Natural killer cell (primary cell): ENCODE data around the gene DISC1. TPM values are rescaled to one million over a fixed set of nuclear protein-coding genes. Genes with fewer than 3 reads are reported as not detected.
"Not testable (repeated sequence)": the region's sequence is repeated elsewhere in the genome, so short reads cannot be mapped to it uniquely, and the experiment has no call there.

Source experiments
- ATAC-seq, 3 donors: fragments of 150-1000 bp in 2 of 3; fragments of 200-7000 bp in 1 of 3; cut with Tn5 transposase; 1 replicate in 1 of 3; 2 replicates in 2 of 3; pipeline ENCODE4 v1.10.0; 2021; ENCODE audit warnings: mild to moderate bottlenecking in 2 of 3, moderate library complexity in 2 of 3
- DNase-seq, 2 donors: peaks; one replicate each; pipeline versions ENCODE4 v3.0.0 to v3.0.0-alpha.2; 2013 to 2021; ENCODE audit warnings: mixed read lengths in 1 of 2
- H3K27ac ChIP-seq: one replicate; pipeline ENCODE4 v1.5.1; 2013; ENCODE audit warnings: mild to moderate bottlenecking, low read length
- H3K27me3 ChIP-seq: one replicate; pipeline ENCODE4 v1.6.1; 2013; ENCODE audit warnings: low read length; ENCODE audit not compliant: control insufficient read depth, insufficient read depth
- H3K36me3 ChIP-seq: one replicate; pipeline ENCODE4 v1.6.1; 2013; ENCODE audit warnings: low read length; ENCODE audit not compliant: control insufficient read depth, insufficient read depth
- H3K4me1 ChIP-seq: one replicate; pipeline ENCODE4 v1.6.1; 2013; ENCODE audit warnings: low read length; ENCODE audit not compliant: control insufficient read depth, insufficient read depth
- H3K4me3 ChIP-seq: one replicate; pipeline ENCODE4 v1.5.1; 2013; ENCODE audit warnings: low read length
- H3K9me3 ChIP-seq: one replicate; pipeline ENCODE4 v1.6.1; 2013; ENCODE audit warnings: low read length; ENCODE audit not compliant: control insufficient read depth, insufficient read depth
- H3K27ac Mint-ChIP-seq, 2 donors: one replicate each; pipeline ENCODE4 v1.8.0; 2022; ENCODE audit warnings: mild to moderate bottlenecking in 2 of 2, mixed read lengths in 2 of 2, moderate library complexity in 1 of 2
- H3K27me3 Mint-ChIP-seq, 2 donors: one replicate each; pipeline ENCODE4 v1.8.0; 2022; ENCODE audit warnings: low read depth in 2 of 2, mixed read lengths in 2 of 2
- H3K36me3 Mint-ChIP-seq: one replicate; pipeline ENCODE4 v1.8.0; 2022; ENCODE audit warnings: mixed read lengths
- H3K4me1 Mint-ChIP-seq, 2 donors: one replicate each; pipeline ENCODE4 v1.8.0; 2022; ENCODE audit warnings: mixed read lengths in 2 of 2
- H3K4me3 Mint-ChIP-seq: one replicate; pipeline ENCODE4 v1.8.0; 2022; ENCODE audit warnings: mild to moderate bottlenecking, moderate library complexity, mixed read lengths
- H3K9me3 Mint-ChIP-seq, 2 donors: one replicate each; pipeline ENCODE4 v1.8.0; 2022; ENCODE audit warnings: mixed read lengths in 2 of 2
- WGBS: methylation state at CpG from one replicate; pipeline ENCODE4 v1.1.7; 2013; ENCODE audit warnings: missing lambda C conversion rate; ENCODE audit not compliant: insufficient coverage; 5-methylcytosine and 5-hydroxymethylcytosine counted together
- intact Hi-C: fragments of 100-400 bp; cut with micrococcal nuclease; formaldehyde crosslinking; loops from one replicate; pipeline ENCODE4 v1.14.2; 2022
- total RNA-seq, 4 donors: library from RNA; stranded (reverse); fragments of 120-200 nt in 1 of 4; gene quantifications; one replicate each; pipeline versions ENCODE4 v1.2.3 to v1.2.4, GENCODE V29; 2013 to 2022
- TF ChIP-seq, protein P1 (sequence below): fragments of 200-600 bp; IDR thresholded peaks from one replicate; pipeline ENCODE4 v1.8.0; 2022; ENCODE audit warnings: antibody characterized with exemption

The DISC1 gene
- total RNA-seq, 3 donors from 2014 or later (not counting 1 experiment from before 2014, with no cell fraction given) = 5.9 to 10.7 (median 9.7) TPM

DNA sequence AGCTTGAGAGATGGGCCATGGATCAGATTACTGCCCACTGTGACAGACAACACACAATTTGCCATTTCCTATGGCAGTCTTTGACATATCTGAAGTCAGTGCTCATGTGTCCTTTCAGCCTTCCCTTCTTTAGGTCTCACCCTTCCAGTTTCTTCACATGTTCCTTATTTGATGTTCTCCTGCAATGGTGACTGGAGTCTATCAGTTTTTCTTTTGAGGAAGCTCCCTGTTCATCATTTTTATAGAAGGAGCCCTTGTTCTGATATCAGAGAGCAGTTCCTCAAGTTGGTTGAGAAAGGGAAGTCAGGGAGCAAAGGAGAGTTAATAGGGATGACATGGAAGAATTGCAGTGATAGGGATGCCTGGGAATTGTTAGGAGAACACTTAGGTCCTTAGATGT lies 42.2 kb downstream of the DISC1 start:
- Mint-ChIP-seq H3K27me3 (peaks cover 38 to 64% of the 10 kb centered on the region in 2 donors), H3K4me3 (no peak overlapping the region), H3K4me1 (peaks cover 40 to 41% of the 10 kb centered on the region in 2 donors), H3K27ac (no peak overlapping the region), H3K9me3 (peaks cover 0 to 11% of the 10 kb centered on the region in 2 donors), H3K36me3 (peaks cover 31% of the 10 kb centered on the region)
- TF ChIP-seq, protein P1, sequence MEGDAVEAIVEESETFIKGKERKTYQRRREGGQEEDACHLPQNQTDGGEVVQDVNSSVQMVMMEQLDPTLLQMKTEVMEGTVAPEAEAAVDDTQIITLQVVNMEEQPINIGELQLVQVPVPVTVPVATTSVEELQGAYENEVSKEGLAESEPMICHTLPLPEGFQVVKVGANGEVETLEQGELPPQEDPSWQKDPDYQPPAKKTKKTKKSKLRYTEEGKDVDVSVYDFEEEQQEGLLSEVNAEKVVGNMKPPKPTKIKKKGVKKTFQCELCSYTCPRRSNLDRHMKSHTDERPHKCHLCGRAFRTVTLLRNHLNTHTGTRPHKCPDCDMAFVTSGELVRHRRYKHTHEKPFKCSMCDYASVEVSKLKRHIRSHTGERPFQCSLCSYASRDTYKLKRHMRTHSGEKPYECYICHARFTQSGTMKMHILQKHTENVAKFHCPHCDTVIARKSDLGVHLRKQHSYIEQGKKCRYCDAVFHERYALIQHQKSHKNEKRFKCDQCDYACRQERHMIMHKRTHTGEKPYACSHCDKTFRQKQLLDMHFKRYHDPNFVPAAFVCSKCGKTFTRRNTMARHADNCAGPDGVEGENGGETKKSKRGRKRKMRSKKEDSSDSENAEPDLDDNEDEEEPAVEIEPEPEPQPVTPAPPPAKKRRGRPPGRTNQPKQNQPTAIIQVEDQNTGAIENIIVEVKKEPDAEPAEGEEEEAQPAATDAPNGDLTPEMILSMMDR = no peak
- Histone ChIP-seq H3K36me3 (no peaks in the 10 kb centered on the region), H3K4me3 (no peak overlapping the region), H3K9me3 (peaks cover 4% of the 10 kb centered on the region), H3K4me1 (peaks cover 21% of the 10 kb centered on the region), H3K27ac (no peak overlapping the region), H3K27me3 (peaks cover 3% of the 10 kb centered on the region)
- ATAC-seq (no peak), DNase-seq (no peak)
- intact Hi-C loops = no loop called here

DNA sequence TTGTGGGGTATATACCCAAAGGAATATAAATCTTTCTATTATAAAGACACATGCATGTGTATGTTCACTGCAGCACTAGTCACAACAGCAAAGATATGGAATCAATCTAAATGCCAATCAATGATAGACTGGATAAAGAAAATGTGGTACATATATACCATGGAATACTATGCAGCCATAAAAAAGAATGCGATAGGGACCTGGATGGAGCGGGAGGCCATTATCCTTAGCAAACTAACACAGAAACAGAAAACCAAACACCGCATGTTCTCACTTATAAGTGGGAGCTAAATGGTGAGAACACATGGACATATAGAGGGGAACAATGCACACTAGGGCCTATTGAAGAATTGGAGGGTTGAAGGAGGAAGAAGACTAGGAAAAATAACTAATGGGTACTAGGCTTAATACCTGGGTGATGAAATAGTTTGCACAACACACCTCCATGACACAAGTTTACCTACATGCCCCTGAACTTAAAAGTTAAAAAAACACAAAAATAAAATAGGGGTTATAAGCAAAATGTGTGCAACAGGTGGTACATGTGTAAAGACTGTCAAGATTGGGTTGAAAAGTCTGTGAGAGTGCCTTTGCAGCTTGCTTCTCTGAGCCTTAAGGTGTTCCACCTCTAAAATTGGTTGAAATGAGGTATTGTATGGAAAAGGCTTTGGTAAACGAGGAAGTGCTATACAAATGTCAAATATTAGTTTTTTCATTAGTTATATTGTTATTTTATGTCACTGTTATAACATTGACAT lies 43.5 kb downstream of the DISC1 start:
- DNase-seq, H3K9me3 ChIP-seq, H3K27me3 ChIP-seq, H3K27ac Mint-ChIP-seq, H3K27ac ChIP-seq, H3K4me3 Mint-ChIP-seq, ATAC-seq, H3K36me3 ChIP-seq, H3K4me3 ChIP-seq, intact Hi-C loops: not testable (repeated sequence)
- peaks cover 23% of the 10 kb centered on the region for H3K4me1 ChIP-seq
- H3K27me3 Mint-ChIP-seq = peaks cover 32 to 64% of the 10 kb centered on the region in 2 donors
- H3K4me1 Mint-ChIP-seq = peaks cover 40 to 41% of the 10 kb centered on the region in 2 donors
- H3K9me3 Mint-ChIP-seq = peaks cover 0 to 11% of the 10 kb centered on the region in 2 donors
- H3K36me3 Mint-ChIP-seq = peaks cover 27% of the 10 kb centered on the region
- WGBS = no CpG with 5 or more reads among the region's 4 CpGs

- Mint-ChIP-seq H3K27me3 (peaks cover 33 to 60% of the 10 kb centered on the region in 2 donors), H3K9me3 (peaks cover 0 to 11% of the 10 kb centered on the region in 2 donors), H3K36me3 (peaks cover 27% of the 10 kb centered on the region), H3K4me3 (no peak overlapping the region), H3K4me1 (peaks cover 39 to 45% of the 10 kb centered on the region in 2 donors), H3K27ac (no peak overlapping the region)
- Histone ChIP-seq H3K36me3 (no peaks in the 10 kb centered on the region), H3K4me3 (no peak overlapping the region), H3K4me1 (peaks cover 25% of the 10 kb centered on the region), H3K27ac (no peak overlapping the region), H3K27me3 (peaks cover 3% of the 10 kb centered on the region), H3K9me3 (peaks cover 4% of the 10 kb centered on the region)
- intact Hi-C loops = no loop called here
- 100% methylated on average over 1 of the region's 1 CpG for WGBS
- no peak for ATAC-seq
- TF ChIP-seq, protein P1 = no peak
- no peak for DNase-seq
Measured at GRCh38 chr1:231670755-231671154, 44.2 kb downstream of the DISC1 start.

GRCh38 chr1:231674575-231674974 lies 48.0 kb downstream of the DISC1 start:
- H3K4me1 Mint-ChIP-seq = peaks cover 2 to 11% of the 10 kb centered on the region in 2 donors
- no peaks in the 10 kb centered on the region for H3K36me3 ChIP-seq
- peaks cover 3% of the 10 kb centered on the region for H3K4me1 ChIP-seq
- WGBS = 88% methylated on average over 6 of the region's 6 CpGs
- peaks cover 0 to 6% of the 10 kb centered on the region in 2 donors for H3K9me3 Mint-ChIP-seq
- H3K9me3 ChIP-seq = peaks cover 4% of the 10 kb centered on the region
- H3K27me3 ChIP-seq = peaks cover 3% of the 10 kb centered on the region
- no peak overlapping the region for H3K27ac ChIP-seq
- TF ChIP-seq, protein P1 = no peak
- H3K27me3 Mint-ChIP-seq = peaks cover 29 to 55% of the 10 kb centered on the region in 2 donors
- peaks cover 27% of the 10 kb centered on the region for H3K36me3 Mint-ChIP-seq
- DNase-seq (no peak), ATAC-seq (no peak)
- H3K4me3 ChIP-seq = no peak overlapping the region
- intact Hi-C loops = no loop called here
- H3K4me3 Mint-ChIP-seq = no peak overlapping the region
- no peak overlapping the region for H3K27ac Mint-ChIP-seq
